ENCODE data around the gene FAU. TPM values are rescaled to one million over a fixed set of nuclear protein-coding genes. Genes with fewer than 3 reads are reported as not detected.

The FAU gene
- total RNA-seq = 100 to 1,000 TPM; 899 to 972 TPM

DNA sequence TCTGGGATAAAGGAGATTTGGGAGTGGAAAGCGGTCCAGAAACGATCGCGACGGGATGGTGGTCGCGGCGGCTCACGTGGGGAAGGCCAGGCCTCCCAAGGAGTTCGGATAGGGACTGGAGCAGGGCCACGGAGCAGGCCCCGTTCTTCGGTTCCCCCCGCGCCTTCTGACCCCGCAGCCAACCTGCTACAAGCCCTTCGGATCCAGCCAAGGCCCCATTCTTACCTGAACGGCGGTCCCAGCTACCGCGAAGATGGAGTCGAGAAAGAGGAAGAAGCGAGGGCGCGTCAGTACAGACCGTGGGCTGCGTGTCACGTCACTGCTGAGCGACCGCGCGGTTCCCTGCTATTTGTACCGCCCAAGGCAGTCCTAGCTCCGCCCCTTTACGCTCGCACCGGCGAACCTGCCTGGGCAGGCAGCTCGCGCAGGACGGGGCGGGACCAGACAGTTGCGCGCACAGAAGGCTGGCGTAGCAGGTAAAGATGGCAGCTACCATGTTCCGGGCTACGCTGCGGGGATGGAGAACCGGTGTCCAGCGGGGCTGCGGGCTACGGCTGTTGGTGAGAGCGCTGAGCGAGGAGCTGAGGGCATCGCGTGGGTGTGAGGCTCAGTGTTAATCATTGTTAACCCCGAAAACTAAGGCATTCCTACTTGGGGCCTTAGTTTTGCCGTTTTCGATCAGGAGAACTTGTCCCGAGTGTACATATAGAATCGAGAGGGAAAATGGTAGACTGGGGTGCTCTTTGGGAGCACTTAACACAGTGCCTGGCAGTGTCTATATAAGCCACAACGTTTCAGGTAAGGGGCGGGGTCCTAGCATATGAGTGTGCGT lies at the start of gene FAU, which contains the start of gene MRPL49:
FAU (minus strand) TSS at position 270 of the 832 bp plus-strand sequence. CDS start 321 bp downstream, outside the sequence.
MRPL49 (plus strand) TSS at position 457 of the 832 bp plus-strand sequence; CDS start at position 483, 26 bp downstream.
- peak within 1 kb of the TSS; percentile 96 for H3K4me3 Mint-ChIP-seq
- peaks cover 52% of the 10 kb centered on the region for H3K4me1 Mint-ChIP-seq
- CTCF ChIA-PET = interaction anchor here (0.7 to 5.6 kb wide), 21 partner anchors 10 to 312 kb away, joined by 3 to 59 read pairs (median 3); partner anchors contain the start of genes ARL2, CAPN1, CDC42BPG and DPF2
- ATAC-seq = peak; percentile 85
- H3K27me3 Mint-ChIP-seq = no peaks in the 10 kb centered on the region
- peak within 1 kb of the TSS; percentile 100 for H3K27ac Mint-ChIP-seq
- DNase-seq = peak; percentile 100
- H3K36me3 Mint-ChIP-seq = peaks cover 44% of the 10 kb centered on the region
- H3K9me3 Mint-ChIP-seq (ENCODE audit: low read depth) = no peaks in the 10 kb centered on the region

DNA sequence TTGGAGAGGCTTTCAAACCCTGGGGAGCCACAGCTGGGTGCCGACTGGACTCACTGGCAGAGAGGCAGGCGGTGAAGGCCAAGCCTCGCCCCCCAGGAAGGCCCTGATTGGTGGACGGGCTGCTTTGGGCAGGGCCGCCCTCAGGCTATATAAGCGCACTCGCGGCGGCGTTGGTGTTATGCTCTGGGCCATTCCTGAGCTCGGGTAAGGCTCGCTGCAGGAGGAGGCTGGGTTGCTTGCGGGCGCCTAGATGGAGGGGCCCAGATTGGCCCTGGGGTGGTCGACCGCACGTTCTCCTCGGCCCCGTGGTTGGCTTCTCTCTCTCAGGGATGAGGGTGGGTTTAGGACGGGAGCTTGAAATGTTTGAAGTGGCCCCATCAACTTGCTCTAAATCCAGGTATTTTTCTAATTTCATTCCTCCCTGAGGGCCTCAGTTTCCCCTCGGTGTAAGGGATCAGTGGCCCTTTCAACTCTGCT lies 48.2 kb upstream of the FAU start, which contains the start of gene SPDYC:
SPDYC (plus strand) TSS at position 176 of the 477 bp plus-strand sequence. CDS start 1,125 bp downstream, outside the sequence.
- no peak for ATAC-seq
- Mint-ChIP-seq H3K9me3 (ENCODE audit: low read depth) (no peaks in the 10 kb centered on the region), H3K4me3 (no peak within 1 kb of the TSS), H3K4me1 (peaks cover 11% of the 10 kb centered on the region), H3K36me3 (no peaks in the 10 kb centered on the region), H3K27me3 (no peaks in the 10 kb centered on the region), H3K27ac (peak within 1 kb of the TSS; percentile 75)
- CTCF ChIA-PET = no interaction called here
- DNase-seq = no peak

DNA sequence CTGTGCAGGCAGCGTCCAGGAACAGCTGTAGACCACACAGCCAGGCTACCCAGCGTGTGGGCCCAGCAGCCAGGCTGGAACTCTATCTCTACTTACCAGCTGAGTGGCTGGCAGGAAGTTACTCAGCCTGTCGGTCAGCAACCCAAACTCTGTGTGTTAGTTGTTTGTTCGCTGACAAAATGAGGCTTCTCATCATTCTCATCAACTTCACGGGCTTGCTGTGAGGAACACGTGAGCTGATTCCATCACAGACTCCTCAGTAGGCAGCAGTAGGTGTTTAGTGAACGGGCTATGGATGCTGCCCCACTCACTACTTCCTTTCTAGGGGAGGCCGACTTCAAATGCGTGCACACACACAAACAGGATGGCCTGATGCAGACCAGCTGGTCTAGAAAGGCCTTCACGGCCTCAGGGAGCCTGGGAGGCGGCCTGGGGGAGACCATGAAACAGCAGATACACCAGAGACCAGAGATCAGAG lies 47.3 kb upstream of the FAU start:
- no peaks in the 10 kb centered on the region for H3K27me3 Mint-ChIP-seq
- no peaks in the 10 kb centered on the region for H3K36me3 Mint-ChIP-seq
- H3K4me1 Mint-ChIP-seq = peaks cover 11% of the 10 kb centered on the region
- no peak overlapping the region for H3K4me3 Mint-ChIP-seq
- no peaks in the 10 kb centered on the region for H3K9me3 Mint-ChIP-seq (ENCODE audit: low read depth)
- CTCF ChIA-PET = interaction anchor here (0.9 to 1.4 kb wide), 3 partner anchors 11 to 161 kb away, joined by 3 to 4 read pairs (median 3); partner anchors contain the start of gene CAPN1
- DNase-seq (no peak), ATAC-seq (peak; percentile 51)
- peak overlapping the region; percentile 75 for H3K27ac Mint-ChIP-seq

DNA sequence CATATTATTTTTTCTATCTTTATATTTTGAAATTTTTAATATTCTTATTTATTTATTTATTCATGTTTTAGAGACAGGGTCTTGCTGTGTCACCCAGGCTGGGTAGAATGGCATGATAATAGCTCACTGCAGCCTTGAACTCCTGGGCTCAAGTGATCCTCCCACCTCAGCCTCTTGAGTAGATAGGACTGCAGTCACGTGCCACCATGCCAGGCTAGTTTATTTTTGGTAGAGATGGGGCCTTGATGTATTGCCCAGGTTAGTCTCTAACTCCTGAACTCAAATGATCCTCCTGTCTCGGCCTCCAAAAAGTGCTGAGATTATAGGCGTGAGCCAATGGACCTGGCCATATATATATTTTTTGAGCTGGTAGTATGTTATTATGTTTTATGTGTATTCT lies 45.7 kb upstream of the FAU start:
- Mint-ChIP-seq H3K27ac (no peak overlapping the region), H3K4me1 (peaks cover 11% of the 10 kb centered on the region), H3K27me3 (no peaks in the 10 kb centered on the region), H3K4me3 (no peak overlapping the region), H3K9me3 (ENCODE audit: low read depth) (no peaks in the 10 kb centered on the region), H3K36me3 (no peaks in the 10 kb centered on the region)
- ATAC-seq (no peak), DNase-seq (no peak)
- CTCF ChIA-PET = interaction anchor here (0.8 to 1.4 kb wide), 2 partner anchors 58 to 162 kb away, joined by 3 read pairs; no protein-coding TSS in a partner anchor

DNA sequence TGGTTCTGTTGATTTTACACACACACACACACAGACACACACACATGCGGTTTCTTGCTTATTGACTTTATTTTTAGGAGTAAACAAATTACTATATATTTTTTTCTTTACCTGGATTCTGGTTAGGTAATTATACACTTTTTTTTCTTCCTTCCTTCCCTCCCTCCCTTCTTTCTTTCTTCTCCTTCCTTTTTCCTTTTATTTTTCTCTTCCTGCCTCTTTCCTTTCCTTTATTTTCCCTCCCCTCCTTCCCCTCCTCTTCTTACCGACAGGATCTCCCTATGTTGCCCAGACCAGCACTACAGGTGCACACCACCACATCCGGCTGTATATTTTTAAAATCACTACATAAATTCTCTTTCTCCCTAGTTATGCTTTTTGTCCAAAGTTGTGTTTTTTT lies 45.0 kb upstream of the FAU start:
- no peaks in the 10 kb centered on the region for H3K36me3 Mint-ChIP-seq
- H3K27me3 Mint-ChIP-seq = peaks cover 2% of the 10 kb centered on the region
- no peak for DNase-seq
- CTCF ChIA-PET = no interaction called here
- H3K9me3 Mint-ChIP-seq (ENCODE audit: low read depth) = no peaks in the 10 kb centered on the region
- no peak overlapping the region for H3K4me3 Mint-ChIP-seq
- H3K4me1 Mint-ChIP-seq = peaks cover 11% of the 10 kb centered on the region
- H3K27ac Mint-ChIP-seq = no peak overlapping the region
- ATAC-seq = no peak

DNA sequence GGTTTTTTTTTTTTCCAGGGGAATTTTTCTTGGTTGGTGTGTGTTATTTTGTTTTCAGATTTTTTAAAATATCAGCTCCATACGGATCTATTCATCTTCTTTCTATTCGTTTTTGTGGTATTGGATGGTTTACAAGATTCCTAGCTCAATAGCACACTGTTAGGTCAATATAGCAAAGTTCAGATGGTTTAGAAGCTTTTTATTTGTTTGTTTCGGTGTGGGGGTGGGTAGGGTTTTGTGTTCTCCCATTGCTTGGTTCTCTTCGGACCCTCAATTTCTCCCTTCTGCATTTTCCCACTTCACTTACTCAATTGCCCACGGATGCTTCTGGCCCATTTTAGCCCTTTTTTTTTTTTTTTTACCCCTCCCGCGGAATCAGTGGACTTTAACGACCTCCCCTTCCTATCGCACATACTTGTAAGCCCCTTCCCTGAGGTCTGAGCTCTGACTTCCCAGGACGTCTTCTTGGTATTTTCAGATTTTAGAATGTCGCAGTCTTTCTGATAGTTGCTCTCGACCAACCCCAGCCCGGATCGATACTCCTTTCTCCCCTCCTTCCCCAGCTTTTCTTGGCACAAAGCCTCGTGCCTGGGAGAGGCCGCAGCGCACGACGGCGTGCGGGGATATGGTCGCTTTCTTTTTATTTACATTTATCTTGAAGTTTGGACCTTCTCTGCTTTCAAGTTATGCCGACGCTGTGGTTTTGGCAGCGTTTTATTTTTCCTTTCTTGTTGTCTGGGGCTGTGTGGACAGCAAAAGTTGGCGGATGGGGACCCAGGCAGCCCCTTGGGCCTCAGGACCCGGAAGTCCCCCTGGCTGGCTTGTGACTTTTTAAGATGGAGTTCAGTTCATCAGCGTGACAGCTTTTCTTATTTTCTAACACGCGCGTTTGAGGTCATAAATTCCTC lies 43.7 kb upstream of the FAU start:
- Mint-ChIP-seq H3K9me3 (ENCODE audit: low read depth) (no peaks in the 10 kb centered on the region), H3K4me3 (no peak overlapping the region), H3K27ac (no peak overlapping the region), H3K4me1 (peaks cover 11% of the 10 kb centered on the region), H3K27me3 (peaks cover 2% of the 10 kb centered on the region), H3K36me3 (no peaks in the 10 kb centered on the region)
- no peak for ATAC-seq
- CTCF ChIA-PET = interaction anchor here (0.7 to 1.1 kb wide), 3 partner anchors 14 to 18 kb away, joined by 3 to 4 read pairs (median 4); no protein-coding TSS in a partner anchor
- no peak for DNase-seq

DNA sequence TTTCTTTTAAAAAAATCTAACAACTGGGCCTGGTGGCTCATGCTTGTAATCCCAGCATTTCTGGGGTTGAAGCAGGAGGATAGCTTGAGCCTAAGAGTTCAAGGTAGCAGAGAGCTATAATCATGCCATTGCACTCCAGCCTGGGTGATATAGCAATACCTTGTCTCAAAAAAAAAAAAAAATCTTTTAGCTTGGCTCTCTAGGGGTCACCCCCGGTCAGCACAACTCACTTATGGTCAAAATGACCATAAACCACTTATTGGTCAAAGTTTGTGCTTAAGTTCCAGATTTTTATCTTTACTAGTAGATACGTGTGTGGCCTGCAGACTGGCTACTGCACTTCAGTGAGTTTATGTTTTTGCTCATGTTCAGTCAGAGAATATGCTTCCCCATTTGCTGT lies 41.8 kb upstream of the FAU start:
- peaks cover 13% of the 10 kb centered on the region for H3K27me3 Mint-ChIP-seq
- peaks cover 7% of the 10 kb centered on the region for H3K4me1 Mint-ChIP-seq
- H3K4me3 Mint-ChIP-seq = no peak overlapping the region
- H3K9me3 Mint-ChIP-seq (ENCODE audit: low read depth) = no peaks in the 10 kb centered on the region
- ATAC-seq = no peak
- DNase-seq = no peak
- no peak overlapping the region for H3K27ac Mint-ChIP-seq
- CTCF ChIA-PET = interaction anchor here (1.4 to 2.5 kb wide), 2 partner anchors 13 to 17 kb away, joined by 3 to 6 read pairs; no protein-coding TSS in a partner anchor
- H3K36me3 Mint-ChIP-seq = no peaks in the 10 kb centered on the region

DNA sequence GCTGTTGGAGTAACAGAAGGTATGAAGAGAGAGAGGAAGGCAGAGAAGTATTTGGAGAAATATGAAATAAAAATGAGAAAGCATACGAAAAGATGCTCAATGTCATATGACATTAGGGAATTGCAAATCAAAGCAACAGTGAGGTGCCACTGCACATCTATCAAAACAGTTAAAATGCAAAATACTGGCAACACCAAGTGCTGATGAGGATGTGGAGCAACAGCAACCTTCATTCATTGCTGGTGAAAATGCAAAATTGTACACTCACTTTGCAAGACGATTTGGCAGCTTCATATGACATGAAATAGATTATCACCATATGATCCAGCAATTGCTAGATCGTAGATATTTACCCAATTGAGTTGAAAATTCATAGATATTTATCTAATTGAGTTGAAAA lies 38.7 kb upstream of the FAU start:
- CTCF ChIA-PET = no interaction called here
- Mint-ChIP-seq H3K9me3 (ENCODE audit: low read depth) (no peaks in the 10 kb centered on the region), H3K27me3 (peaks cover 16% of the 10 kb centered on the region), H3K4me1 (peaks cover 9% of the 10 kb centered on the region), H3K27ac (no peak overlapping the region), H3K4me3 (no peak overlapping the region), H3K36me3 (no peaks in the 10 kb centered on the region)
- ATAC-seq = no peak
- no peak for DNase-seq

DNA sequence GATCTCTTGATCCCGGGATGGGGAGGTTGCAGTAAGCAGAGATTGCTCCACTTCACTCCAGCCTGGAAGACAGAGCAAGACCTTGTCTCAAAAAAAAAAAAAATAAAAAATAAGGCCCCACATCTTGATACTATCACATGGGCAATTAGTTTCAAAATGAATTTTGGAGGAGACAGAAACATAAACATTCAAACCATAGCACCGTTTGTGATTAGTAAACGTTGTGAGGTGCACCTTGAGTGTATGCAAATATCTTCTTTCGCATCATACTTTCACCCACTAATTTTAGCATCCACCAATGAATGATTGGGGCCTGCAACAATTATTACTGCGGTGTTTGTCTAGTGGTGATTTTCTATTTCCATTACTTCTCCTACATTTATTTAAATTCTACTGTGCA lies 37.1 kb upstream of the FAU start:
- Mint-ChIP-seq H3K4me3 (no peak overlapping the region), H3K27ac (no peak overlapping the region), H3K36me3 (no peaks in the 10 kb centered on the region), H3K9me3 (ENCODE audit: low read depth) (no peaks in the 10 kb centered on the region), H3K4me1 (peaks cover 9% of the 10 kb centered on the region), H3K27me3 (peaks cover 16% of the 10 kb centered on the region)
- no peak for DNase-seq
- CTCF ChIA-PET = no interaction called here
- no peak for ATAC-seq

DNA sequence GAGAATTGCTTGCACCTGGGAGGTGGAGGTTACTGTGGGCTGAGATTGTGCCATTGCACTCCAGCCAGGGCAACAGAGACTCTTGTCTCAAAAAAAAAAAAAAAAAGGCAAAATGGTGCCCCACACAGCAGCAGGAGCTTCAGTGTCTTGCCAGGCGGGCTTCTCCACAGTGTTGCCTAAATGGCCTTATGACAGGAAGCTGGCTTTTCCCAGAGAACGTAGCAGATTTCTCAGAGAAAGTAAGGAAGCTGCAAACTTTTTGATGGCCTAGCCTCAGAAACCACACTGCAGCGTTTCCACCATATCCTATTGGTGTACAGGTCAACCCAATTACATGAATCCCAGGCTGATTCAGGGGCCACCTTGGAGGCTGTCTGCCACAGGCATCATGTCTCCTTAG lies 35.4 kb upstream of the FAU start:
- ATAC-seq = no peak
- no peaks in the 10 kb centered on the region for H3K9me3 Mint-ChIP-seq (ENCODE audit: low read depth)
- H3K27ac Mint-ChIP-seq = no peak overlapping the region
- H3K36me3 Mint-ChIP-seq = no peaks in the 10 kb centered on the region
- DNase-seq = no peak
- no peak overlapping the region for H3K4me3 Mint-ChIP-seq
- CTCF ChIA-PET = no interaction called here
- peaks cover 14% of the 10 kb centered on the region for H3K4me1 Mint-ChIP-seq
- H3K27me3 Mint-ChIP-seq = peaks cover 19% of the 10 kb centered on the region

DNA sequence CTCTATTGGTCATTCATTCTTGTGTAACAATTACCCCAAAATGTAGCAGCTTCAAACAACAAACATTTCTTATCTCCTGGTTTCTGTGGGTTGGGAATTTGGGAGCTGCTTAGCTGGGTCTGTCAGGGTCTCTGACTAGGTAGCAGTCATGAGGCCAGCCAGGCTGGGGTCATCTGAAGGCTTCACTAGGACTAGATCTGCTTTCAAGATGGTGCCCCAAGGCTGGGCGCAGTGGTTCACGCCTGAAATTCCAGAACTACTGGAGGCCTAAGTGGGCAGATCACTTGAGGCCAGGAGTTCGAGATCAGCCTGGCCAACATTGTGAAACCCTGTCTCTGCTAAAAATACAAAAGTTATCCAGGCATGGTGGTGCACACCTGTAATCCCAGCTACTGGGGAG lies 35.0 kb upstream of the FAU start:
- ATAC-seq (no peak), DNase-seq (no peak)
- CTCF ChIA-PET = interaction anchor here (1.1 kb wide), 1 partner anchor 21 kb away, joined by 3 read pairs; no protein-coding TSS in a partner anchor
- Mint-ChIP-seq H3K27ac (no peak overlapping the region), H3K4me1 (peaks cover 18% of the 10 kb centered on the region), H3K27me3 (peaks cover 17% of the 10 kb centered on the region), H3K4me3 (no peak overlapping the region), H3K9me3 (ENCODE audit: low read depth) (no peaks in the 10 kb centered on the region), H3K36me3 (no peaks in the 10 kb centered on the region)

DNA sequence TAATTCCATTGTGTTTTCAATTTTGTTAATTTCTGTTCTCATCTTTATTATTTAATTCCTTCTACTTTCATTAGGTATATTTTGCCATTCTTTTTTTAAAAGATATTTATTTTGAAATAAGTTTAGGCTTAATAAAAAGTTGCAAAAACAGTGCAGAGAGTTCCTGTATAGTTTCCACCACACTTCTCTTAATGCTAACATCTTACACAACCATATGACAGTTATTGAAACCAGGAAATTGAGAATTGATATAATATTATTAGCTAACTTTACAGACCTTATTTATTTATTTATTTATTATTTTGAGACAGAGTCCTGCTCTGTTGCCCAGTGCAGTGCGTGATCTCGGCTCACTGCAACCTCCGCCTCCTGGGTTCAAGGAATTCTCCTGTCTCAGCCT lies 34.3 kb upstream of the FAU start:
- CTCF ChIA-PET = interaction anchor here (1.1 kb wide), 1 partner anchor 20 kb away, joined by 3 read pairs; no protein-coding TSS in a partner anchor
- ATAC-seq (no peak), DNase-seq (no peak)
- peaks cover 17% of the 10 kb centered on the region for H3K27me3 Mint-ChIP-seq
- H3K27ac Mint-ChIP-seq = no peak overlapping the region
- no peaks in the 10 kb centered on the region for H3K36me3 Mint-ChIP-seq
- peaks cover 18% of the 10 kb centered on the region for H3K4me1 Mint-ChIP-seq
- no peak overlapping the region for H3K4me3 Mint-ChIP-seq
- H3K9me3 Mint-ChIP-seq (ENCODE audit: low read depth) = no peaks in the 10 kb centered on the region

DNA sequence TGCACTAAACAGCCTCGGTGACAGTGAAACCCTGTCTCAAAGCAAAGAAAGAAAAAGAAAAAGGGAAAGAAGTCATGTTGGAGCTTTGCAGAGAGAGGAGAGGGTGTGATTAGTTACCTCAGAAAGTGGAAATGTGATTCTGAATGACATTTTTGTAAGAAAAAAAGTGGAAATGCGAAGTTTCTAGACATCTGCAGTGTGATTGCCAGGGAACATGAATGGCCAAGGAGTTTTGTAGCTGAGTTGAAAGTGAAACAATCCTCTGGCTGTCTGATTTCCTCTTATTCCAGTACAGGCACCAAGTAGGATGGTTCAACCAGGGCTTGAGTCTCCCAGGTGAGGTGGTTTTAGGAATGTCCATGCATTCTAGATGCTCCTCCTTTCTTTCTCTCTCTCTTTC lies 30.2 kb upstream of the FAU start:
- peaks cover 21% of the 10 kb centered on the region for H3K4me1 Mint-ChIP-seq
- no peak overlapping the region for H3K27ac Mint-ChIP-seq
- peaks cover 6% of the 10 kb centered on the region for H3K27me3 Mint-ChIP-seq
- DNase-seq = no peak
- no peaks in the 10 kb centered on the region for H3K9me3 Mint-ChIP-seq (ENCODE audit: low read depth)
- no peaks in the 10 kb centered on the region for H3K36me3 Mint-ChIP-seq
- H3K4me3 Mint-ChIP-seq = no peak overlapping the region
- CTCF ChIA-PET = interaction anchor here (1.2 to 1.7 kb wide), 2 partner anchors 14 to 29 kb away, joined by 3 to 4 read pairs; no protein-coding TSS in a partner anchor
- ATAC-seq = no peak
